Breast epithelium (tissue), 3 donors: ENCODE results near the gene NSL1.

ENCODE experiments used
- POLR2A ChIP-seq: fragments of 450-650 bp; IDR thresholded peaks from one replicate; pipeline ENCODE4 v1.6.1; 2016; ENCODE audit warnings: antibody characterized with exemption, mild to moderate bottlenecking, moderate library complexity
- POLR2AphosphoS5 ChIP-seq, 3 donors: sonication (generic); formaldehyde crosslinking; IDR thresholded peaks; one replicate each; pipeline ENCODE4 v1.6.1; 2017; ENCODE audit warnings: antibody characterized with exemption in 3 of 3
- TF ChIP-seq, protein P1 (sequence below), 3 donors: fragments of 450-650 bp; IDR thresholded peaks; one replicate each; pipeline ENCODE4 v1.5.1; 2016 to 2017; ENCODE audit warnings: antibody characterized with exemption in 3 of 3, mild to moderate bottlenecking in 3 of 3, moderate library complexity in 3 of 3

DNA sequence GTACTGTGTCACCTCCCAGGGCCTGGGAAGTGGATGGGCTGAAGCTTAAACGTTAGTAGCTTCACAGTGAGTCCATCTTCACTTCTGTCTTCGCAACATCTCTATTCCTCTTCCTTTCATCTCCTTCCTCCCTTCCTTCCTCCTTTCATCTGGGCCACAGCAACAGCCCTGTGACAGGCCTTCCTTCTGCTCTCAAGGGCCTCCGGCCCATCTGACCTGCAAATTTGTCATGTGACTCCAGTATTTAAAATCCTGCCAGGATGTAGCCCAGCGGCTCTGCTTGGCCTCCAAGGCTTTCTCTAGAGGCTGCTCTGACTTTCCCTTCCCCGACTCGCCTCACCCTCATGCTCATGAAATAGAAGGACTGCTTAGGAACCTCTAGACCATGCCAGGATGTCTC, 81.0 kb downstream of the NSL1 start:
- TF ChIP-seq, protein P1, sequence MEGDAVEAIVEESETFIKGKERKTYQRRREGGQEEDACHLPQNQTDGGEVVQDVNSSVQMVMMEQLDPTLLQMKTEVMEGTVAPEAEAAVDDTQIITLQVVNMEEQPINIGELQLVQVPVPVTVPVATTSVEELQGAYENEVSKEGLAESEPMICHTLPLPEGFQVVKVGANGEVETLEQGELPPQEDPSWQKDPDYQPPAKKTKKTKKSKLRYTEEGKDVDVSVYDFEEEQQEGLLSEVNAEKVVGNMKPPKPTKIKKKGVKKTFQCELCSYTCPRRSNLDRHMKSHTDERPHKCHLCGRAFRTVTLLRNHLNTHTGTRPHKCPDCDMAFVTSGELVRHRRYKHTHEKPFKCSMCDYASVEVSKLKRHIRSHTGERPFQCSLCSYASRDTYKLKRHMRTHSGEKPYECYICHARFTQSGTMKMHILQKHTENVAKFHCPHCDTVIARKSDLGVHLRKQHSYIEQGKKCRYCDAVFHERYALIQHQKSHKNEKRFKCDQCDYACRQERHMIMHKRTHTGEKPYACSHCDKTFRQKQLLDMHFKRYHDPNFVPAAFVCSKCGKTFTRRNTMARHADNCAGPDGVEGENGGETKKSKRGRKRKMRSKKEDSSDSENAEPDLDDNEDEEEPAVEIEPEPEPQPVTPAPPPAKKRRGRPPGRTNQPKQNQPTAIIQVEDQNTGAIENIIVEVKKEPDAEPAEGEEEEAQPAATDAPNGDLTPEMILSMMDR (IDR thresholded peaks at IDR 0.05) = no peak
- no peak for TF ChIP-seq POLR2AphosphoS5 (IDR thresholded peaks at IDR 0.05)
- no peak for TF ChIP-seq POLR2A
